Measurements from ENCODE around the gene GPX4.

DNA sequence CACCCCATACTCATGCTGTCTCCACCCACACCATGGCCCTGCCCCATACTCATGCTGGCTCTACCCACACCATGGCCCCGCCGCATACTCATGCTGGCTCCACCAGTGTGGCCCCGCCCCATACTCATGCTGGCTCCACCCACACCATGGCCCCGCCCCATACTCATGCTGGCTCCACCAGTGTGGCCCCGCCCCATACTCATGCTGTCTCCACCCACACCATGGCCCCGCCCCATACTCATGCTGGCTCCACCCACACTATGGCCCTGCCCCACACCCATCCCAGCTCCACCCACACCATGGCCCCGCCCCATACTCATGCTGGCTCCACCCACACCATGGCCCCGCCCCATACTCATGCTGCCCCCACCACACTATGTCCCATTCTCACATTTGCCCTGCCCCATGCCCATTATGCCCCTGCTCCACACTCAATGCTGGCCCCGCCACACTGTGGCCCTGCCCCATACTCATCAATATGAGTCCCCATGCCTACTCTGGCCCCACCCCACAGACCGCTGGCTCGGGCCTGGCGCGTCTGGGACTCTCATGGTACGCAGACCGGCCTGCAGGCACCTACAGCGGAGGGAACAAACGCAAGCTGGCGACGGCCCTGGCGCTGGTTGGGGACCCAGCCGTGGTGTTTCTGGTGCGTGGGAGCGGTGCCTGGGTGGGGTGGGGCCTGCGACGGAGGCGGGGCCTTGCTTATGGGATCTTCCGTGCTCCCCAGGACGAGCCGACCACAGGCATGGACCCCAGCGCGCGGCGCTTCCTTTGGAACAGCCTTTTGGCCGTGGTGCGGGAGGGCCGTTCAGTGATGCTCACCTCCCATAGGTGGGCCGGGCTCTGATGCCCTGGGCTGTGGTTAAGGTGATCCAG lies 40.5 kb upstream of the GPX4 start:
- TF ChIP-seq, protein P1, sequence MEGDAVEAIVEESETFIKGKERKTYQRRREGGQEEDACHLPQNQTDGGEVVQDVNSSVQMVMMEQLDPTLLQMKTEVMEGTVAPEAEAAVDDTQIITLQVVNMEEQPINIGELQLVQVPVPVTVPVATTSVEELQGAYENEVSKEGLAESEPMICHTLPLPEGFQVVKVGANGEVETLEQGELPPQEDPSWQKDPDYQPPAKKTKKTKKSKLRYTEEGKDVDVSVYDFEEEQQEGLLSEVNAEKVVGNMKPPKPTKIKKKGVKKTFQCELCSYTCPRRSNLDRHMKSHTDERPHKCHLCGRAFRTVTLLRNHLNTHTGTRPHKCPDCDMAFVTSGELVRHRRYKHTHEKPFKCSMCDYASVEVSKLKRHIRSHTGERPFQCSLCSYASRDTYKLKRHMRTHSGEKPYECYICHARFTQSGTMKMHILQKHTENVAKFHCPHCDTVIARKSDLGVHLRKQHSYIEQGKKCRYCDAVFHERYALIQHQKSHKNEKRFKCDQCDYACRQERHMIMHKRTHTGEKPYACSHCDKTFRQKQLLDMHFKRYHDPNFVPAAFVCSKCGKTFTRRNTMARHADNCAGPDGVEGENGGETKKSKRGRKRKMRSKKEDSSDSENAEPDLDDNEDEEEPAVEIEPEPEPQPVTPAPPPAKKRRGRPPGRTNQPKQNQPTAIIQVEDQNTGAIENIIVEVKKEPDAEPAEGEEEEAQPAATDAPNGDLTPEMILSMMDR (conservative IDR thresholded peaks at IDR 0.05; ENCODE audit: low read length): no peak
- TF ChIP-seq EZH2phosphoT487 (IDR thresholded peaks at IDR 0.05; ENCODE audit: borderline replicate concordance, low read depth, low read length): no peak

All from OCI-LY7 (cell line).